Endothelial cell (in vitro differentiated cells): ENCODE results near the gene FBRSL1. TPM values are rescaled to one million over a fixed set of nuclear protein-coding genes. Genes with fewer than 3 reads are reported as not detected.

ENCODE experiments used
- DNase-seq: peaks from one replicate; pipeline ENCODE4 v3.0.0; 2021; ENCODE audit warnings: low spot score
- H3K27ac Mint-ChIP-seq: one replicate; pipeline ENCODE4 v1.8.0; 2021; ENCODE audit warnings: mixed read lengths, inconsistent platforms; ENCODE audit not compliant: unreplicated experiment
- H3K27me3 Mint-ChIP-seq: one replicate; pipeline ENCODE4 v1.8.0; 2021; ENCODE audit warnings: mild to moderate bottlenecking, moderate library complexity, mixed read lengths, inconsistent platforms; ENCODE audit not compliant: unreplicated experiment
- H3K36me3 Mint-ChIP-seq: one replicate; pipeline ENCODE4 v1.8.0; 2021; ENCODE audit warnings: mild to moderate bottlenecking, low read depth, mixed read lengths, inconsistent platforms; ENCODE audit not compliant: unreplicated experiment
- H3K4me1 Mint-ChIP-seq: one replicate; pipeline ENCODE4 v1.8.0; 2021; ENCODE audit warnings: mild to moderate bottlenecking, mixed read lengths, inconsistent platforms; ENCODE audit not compliant: unreplicated experiment
- H3K4me3 Mint-ChIP-seq: one replicate; pipeline ENCODE4 v1.8.0; 2021; ENCODE audit warnings: mild to moderate bottlenecking, mixed read lengths, inconsistent platforms; ENCODE audit not compliant: unreplicated experiment
- H3K9me3 Mint-ChIP-seq: one replicate; pipeline ENCODE4 v1.8.0; 2021; ENCODE audit warnings: mixed read lengths, inconsistent platforms; ENCODE audit not compliant: unreplicated experiment
- total RNA-seq: library from RNA; stranded (reverse); fragmentation: NEBNext Ultra II Directional; extraction: Animal tissue kit (Norgen Biotek cat#: 25700); gene quantifications from one replicate; pipeline ENCODE4 v1.2.1, GENCODE V29; 2021; ENCODE audit not compliant: unreplicated experiment
- TF ChIP-seq, protein P1 (sequence below): fragments of 200-600 bp; sonication (generic); IDR thresholded peaks from one replicate; pipeline ENCODE4 v1.5.0; 2021; ENCODE audit warnings: antibody characterized with exemption; ENCODE audit not compliant: unreplicated experiment

FBRSL1 gene
- total RNA-seq, 1 donor from 2014 or later, result 38.4 TPM

DNA sequence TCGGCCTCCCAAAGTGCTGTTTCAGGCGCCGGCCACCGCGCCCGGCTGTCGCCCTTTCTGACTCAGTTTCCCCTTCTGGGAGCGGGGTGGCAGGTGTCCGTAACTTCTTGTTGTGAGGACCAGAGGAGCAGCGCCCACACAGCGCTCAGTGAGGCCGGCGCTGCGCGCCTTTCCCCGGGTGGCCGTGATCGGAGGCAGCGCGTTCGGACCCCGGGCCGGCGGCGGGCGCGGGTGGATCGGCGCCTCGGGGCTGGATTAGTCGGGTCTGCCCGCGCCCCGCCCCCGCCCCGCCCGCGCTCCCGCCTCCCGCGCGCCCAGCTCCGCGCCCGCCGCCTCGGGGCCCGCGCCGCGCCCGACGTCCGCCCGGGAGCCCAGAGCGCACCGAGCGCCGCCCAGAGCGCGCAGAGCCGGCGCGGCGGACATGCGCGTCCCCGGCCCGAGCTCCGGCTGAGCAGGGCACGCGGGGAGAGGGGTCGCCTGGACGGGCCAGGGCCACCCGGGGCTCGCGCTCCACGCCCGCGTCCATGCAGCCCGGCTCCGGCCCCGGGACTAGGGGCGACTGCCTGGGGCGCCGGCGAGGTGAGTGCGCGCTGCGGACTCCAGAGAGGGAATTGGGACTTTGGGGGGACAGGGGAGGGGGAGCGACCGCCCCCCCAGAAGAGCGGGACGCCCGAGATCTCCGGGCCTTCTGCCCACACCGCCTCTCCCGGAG, 69.9 kb downstream of the FBRSL1 start:
- no peaks in the 10 kb centered on the region for H3K9me3 Mint-ChIP-seq
- no peak overlapping the region for H3K4me3 Mint-ChIP-seq
- H3K27ac Mint-ChIP-seq, result no peak overlapping the region
- H3K4me1 Mint-ChIP-seq, result no peaks in the 10 kb centered on the region
- TF ChIP-seq, protein P1, sequence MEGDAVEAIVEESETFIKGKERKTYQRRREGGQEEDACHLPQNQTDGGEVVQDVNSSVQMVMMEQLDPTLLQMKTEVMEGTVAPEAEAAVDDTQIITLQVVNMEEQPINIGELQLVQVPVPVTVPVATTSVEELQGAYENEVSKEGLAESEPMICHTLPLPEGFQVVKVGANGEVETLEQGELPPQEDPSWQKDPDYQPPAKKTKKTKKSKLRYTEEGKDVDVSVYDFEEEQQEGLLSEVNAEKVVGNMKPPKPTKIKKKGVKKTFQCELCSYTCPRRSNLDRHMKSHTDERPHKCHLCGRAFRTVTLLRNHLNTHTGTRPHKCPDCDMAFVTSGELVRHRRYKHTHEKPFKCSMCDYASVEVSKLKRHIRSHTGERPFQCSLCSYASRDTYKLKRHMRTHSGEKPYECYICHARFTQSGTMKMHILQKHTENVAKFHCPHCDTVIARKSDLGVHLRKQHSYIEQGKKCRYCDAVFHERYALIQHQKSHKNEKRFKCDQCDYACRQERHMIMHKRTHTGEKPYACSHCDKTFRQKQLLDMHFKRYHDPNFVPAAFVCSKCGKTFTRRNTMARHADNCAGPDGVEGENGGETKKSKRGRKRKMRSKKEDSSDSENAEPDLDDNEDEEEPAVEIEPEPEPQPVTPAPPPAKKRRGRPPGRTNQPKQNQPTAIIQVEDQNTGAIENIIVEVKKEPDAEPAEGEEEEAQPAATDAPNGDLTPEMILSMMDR, result no peak
- peaks cover 6% of the 10 kb centered on the region for H3K27me3 Mint-ChIP-seq
- DNase-seq, result peak; percentile 61
- peaks cover 7% of the 10 kb centered on the region for H3K36me3 Mint-ChIP-seq

DNA sequence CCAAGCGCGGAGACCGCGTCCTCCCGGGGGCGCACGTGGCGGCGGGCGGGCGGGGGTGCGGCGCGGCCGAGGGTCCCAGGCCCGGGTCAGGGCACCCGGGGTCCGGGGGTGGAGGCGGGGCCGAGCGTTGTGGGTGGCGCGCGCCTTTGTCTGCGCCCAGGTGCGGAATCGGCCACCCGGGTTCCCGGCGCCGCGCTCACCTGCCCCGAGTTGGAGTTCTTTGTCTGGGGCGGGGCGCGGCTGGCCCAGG, 70.3 kb downstream of the FBRSL1 start:
- DNase-seq, result no peak
- TF ChIP-seq, protein P1, result no peak

DNA sequence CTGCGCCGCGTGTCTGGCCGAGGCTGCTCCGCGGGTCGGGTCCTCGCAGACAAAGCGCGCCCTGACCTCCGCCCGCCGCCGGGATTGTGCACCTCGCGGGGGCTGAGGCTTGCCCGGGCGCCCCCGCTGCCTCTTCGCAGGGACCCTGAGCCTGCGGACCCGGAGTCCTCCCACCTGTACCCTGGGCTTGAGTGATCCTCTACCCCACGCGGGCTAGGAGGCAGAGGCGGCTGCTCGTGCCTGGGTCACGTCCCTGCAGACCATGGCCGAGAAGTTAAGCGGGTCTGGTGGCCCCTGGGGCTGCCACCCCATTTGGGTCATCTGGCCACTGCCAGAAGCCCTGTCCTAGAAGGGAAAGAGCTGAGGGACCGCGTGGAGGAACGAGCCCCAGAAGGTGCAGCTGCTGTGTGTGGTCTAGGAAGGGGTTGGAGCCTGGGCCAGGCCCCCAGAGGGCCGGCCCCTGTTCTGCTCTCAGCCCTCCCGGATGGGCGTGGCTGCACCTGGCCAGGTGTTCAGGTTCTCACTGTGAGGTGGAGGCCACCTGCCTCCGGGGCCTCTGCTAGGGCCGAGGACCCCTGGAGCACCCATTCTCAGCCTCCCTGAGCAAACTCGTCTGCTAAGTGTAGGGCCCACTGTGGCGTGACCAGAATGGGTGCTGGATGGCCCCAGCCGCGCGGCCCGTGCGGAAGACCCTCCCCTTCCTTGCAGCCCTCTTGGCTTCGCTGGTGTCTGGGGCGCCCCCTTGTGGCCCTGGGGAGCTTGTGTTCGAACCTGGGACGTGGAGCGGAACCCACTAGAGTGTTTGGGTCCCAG, 70.9 kb downstream of the FBRSL1 start:
- no peak overlapping the region for H3K27ac Mint-ChIP-seq
- H3K4me1 Mint-ChIP-seq, result no peaks in the 10 kb centered on the region
- peaks cover 7% of the 10 kb centered on the region for H3K36me3 Mint-ChIP-seq
- DNase-seq, result peak; percentile 84
- TF ChIP-seq, protein P1, result peak; percentile 74
- H3K9me3 Mint-ChIP-seq, result no peaks in the 10 kb centered on the region
- H3K4me3 Mint-ChIP-seq, result peak overlapping the region; percentile 67
- H3K27me3 Mint-ChIP-seq, result peaks cover 6% of the 10 kb centered on the region

More for the DNA sequence above, 70.3 kb downstream of the FBRSL1 start:
- Mint-ChIP-seq H3K27ac (no peak overlapping the region), H3K27me3 (peaks cover 3% of the 10 kb centered on the region), H3K9me3 (no peaks in the 10 kb centered on the region), H3K4me3 (no peak overlapping the region), H3K36me3 (peaks cover 7% of the 10 kb centered on the region), H3K4me1 (no peaks in the 10 kb centered on the region)

Other genes with a start within 250 kb of the FBRSL1 start
- not detected for gene GALNT9, start 160.6 kb upstream of the FBRSL1 start, total RNA-seq
- gene LRCOL1, start 120.4 kb downstream of the FBRSL1 start, total RNA-seq, result not detected
- gene P2RX2, start 128.6 kb downstream of the FBRSL1 start, total RNA-seq, result not detected
- gene POLE, start 197.2 kb downstream of the FBRSL1 start, total RNA-seq, result 137 TPM
- 18.6 TPM for gene PXMP2, start 197.4 kb downstream of the FBRSL1 start, total RNA-seq
- gene PGAM5, start 220.7 kb downstream of the FBRSL1 start, total RNA-seq, result 43.9 TPM